Heart right ventricle (tissue), 16 donors: ENCODE measurements around the gene E2F8. TPM values are rescaled to one million over a fixed set of nuclear protein-coding genes. Genes with fewer than 3 reads are reported as not detected.
A peak's percentile ranks its signal among the peaks of the same experiment; 100 is the strongest.

ENCODE experiments used
- ATAC-seq, 8 donors: fragments of 200-7000 bp; cut with Tn5 transposase; one replicate each; pipeline ENCODE4 v1.9.1; 2020; ENCODE audit warnings: mild to moderate bottlenecking in 8 of 8, moderate library complexity in 8 of 8, moderate number of reproducible peaks in 1 of 8
- DNase-seq, 2 donors: peaks; one replicate each; pipeline ENCODE4 v3.0.0-alpha.2; 2020
- H3K27ac ChIP-seq, 10 donors: fragments of 200-600 bp; sonication (generic) in 2 of 10; one replicate each; pipeline versions ENCODE4 v1.5.0 to v1.8.0; 2020 to 2022; ENCODE audit warnings: mild to moderate bottlenecking in 3 of 10
- H3K27me3 ChIP-seq, 7 donors: fragments of 200-600 bp; one replicate each; pipeline ENCODE4 v1.8.0; 2021 to 2022; ENCODE audit warnings: mild to moderate bottlenecking in 2 of 7
- H3K36me3 ChIP-seq, 9 donors: fragments of 200-600 bp; sonication (generic) in 1 of 9; one replicate each; pipeline versions ENCODE4 v1.5.0 to v1.8.0; 2020 to 2022; ENCODE audit warnings: mild to moderate bottlenecking in 2 of 9
- H3K4me1 ChIP-seq, 9 donors: fragments of 200-600 bp; sonication (generic) in 1 of 9; one replicate each; pipeline versions ENCODE4 v1.5.0 to v1.8.0; 2020 to 2022; ENCODE audit warnings: mild to moderate bottlenecking in 4 of 9
- H3K4me3 ChIP-seq, 10 donors: fragments of 200-600 bp; sonication (generic) in 2 of 10; one replicate each; pipeline versions ENCODE4 v1.5.0 to v1.8.0; 2020 to 2022; ENCODE audit warnings: mild to moderate bottlenecking in 7 of 10, moderate library complexity in 2 of 10
- H3K9me3 ChIP-seq, 11 donors: fragments of 200-600 bp in 10 of 11; sonication (generic) in 2 of 11; one replicate each; pipeline versions ENCODE4 v1.5.0 to v1.8.0; 2013 to 2022; ENCODE audit warnings: mild to moderate bottlenecking in 2 of 11, control low read depth in 1 of 11, moderate library complexity in 1 of 11
- CTCF ChIP-seq, 9 donors: fragments of 200-600 bp; sonication (generic) in 2 of 9; IDR thresholded peaks; one replicate each; pipeline versions ENCODE4 v1.5.0 to v1.8.0; 2021 to 2022; ENCODE audit warnings: antibody characterized with exemption in 9 of 9, mild to moderate bottlenecking in 5 of 9, moderate library complexity in 1 of 9
- WGBS, 2 donors: extraction: QIAGEN DNeasy Blood & Tissue Kit; methylation state at CpG; one replicate each; pipeline ENCODE4 v1.1.7; 2013; ENCODE audit warnings: inconsistent platforms in 1 of 2; 5-methylcytosine and 5-hydroxymethylcytosine counted together
- intact Hi-C, 10 donors: fragments of 100-400 bp; cut with DNase I; formaldehyde crosslinking; loops; one replicate each; pipeline versions ENCODE4 v1.11.1 to v1.14.2; 2022
- polyA plus RNA-seq, 2 donors: library from polyadenylated mRNA; stranded (reverse); fragments of 200-250 nt; gene quantifications; one replicate each; pipeline ENCODE4 v1.2.3, GENCODE V29; 2013
- total RNA-seq, 10 donors: library from RNA; stranded (reverse); fragmentation: NEBNext Ultra II Directional in 3 of 10; extraction: Animal tissue kit (Norgen Biotek cat#: 25700) in 3 of 10; gene quantifications; one replicate each; pipeline versions ENCODE4 v1.2.1 to v1.2.4, GENCODE V29; 2021 to 2023
- donor health status: Arrhythmogenic right ventricular cardiomyopathy.
- donor health status: ischemic (EF 13 %, LVEDD 7.1; RV severe dilation, severe dysfunction).
- donor health status: healthy with polysubstance abuse.
- donor health status: DM: no; HTN: yes; CAD: no.
- donor health status: DM: no; HTN: no; CAD: no.
- donor health status: ischemic (EF 25% LVEDD 6.9; RV normal size, moderate dysfunction).
- donor health status: ischemic (EF 25% LVEDD 5.7; RV mildly dilated, moderate dysfunction).
- donor health status: healthy.
- donor health status: DM: yes; HTN: yes; CAD: no.
- donor health status: Ischemic cardiomyopathy.
- donor health status: ischemic (EF 35%, LVEDD 5.7; RV mildly dilated, moderate dysfunction).
- donor health status: nonischemic (EF 11% LVEDD 7.7; RV severe dilation, severe dysfunction).
- donor health status: DM: yes; HTN: yes; CAD: no.
- donor health status: PGD.
- donor health status: ischemic (EF 29% LVEDD 5.4; RV normal size, mild dysfunction).
- donor health status: nonischemic (EF 23%, LVEDD 6.1; RV moderate dilation, normal function).

Gene E2F8
- total and polyA plus RNA-seq, 12 donors = 0.73 to 5.0 (median 3.5) TPM

DNA sequence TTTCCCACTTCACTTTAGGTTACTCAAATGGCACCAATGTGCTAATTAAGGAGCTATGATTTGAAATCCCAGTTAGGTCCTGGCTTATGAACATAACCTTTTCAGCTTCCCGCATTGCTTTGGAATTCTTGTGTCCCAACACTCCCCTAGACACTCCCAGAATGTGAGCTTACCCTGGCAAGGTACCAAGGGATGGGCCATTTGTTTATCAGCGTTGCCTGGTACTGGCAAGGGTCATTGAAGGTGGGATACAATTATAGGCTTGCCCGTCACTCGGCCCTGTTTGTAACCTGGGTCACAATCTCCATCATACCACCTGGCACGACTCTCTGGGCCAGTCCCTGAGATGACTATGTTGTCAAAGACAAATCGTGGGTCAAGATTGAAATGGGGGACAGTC lies 44.3 kb downstream of the E2F8 start:
- H3K27ac ChIP-seq = peak overlapping the region; percentile 49 to 95 (median 74)
- H3K4me1 ChIP-seq = peaks cover 0 to 49% (median 17%) of the 10 kb centered on the region in 9 donors
- 43 to 67% methylated on average over 6 of the region's 6 CpGs for WGBS, 2 donors
- intact Hi-C loops = loop anchor here in 2 of 10 donors (5.0 kb wide), 1 partner anchor 46 kb away; the partner anchor contains the start of gene E2F8 (in 2 of the 2)
- peak; percentile 40 to 80 (median 68) for ATAC-seq
- no peaks in the 10 kb centered on the region for H3K27me3 ChIP-seq
- no peaks in the 10 kb centered on the region for H3K9me3 ChIP-seq
- peak; percentile 23 to 80 for DNase-seq
- peaks cover 0 to 12% (median 0%) of the 10 kb centered on the region in 9 donors for H3K36me3 ChIP-seq
- TF ChIP-seq CTCF (IDR thresholded peaks at IDR 0.05) = no peak
- H3K4me3 ChIP-seq = peak overlapping the region in 1 of 10 donors; percentile 15

GRCh38 chr11:19194620-19195308 lies 46.0 kb downstream of the E2F8 start:
- TF ChIP-seq CTCF (IDR thresholded peaks at IDR 0.05) = no peak
- Histone ChIP-seq H3K27me3 (no peaks in the 10 kb centered on the region), H3K4me3 (peak overlapping the region in 1 of 10 donors; percentile 3), H3K4me1 (peaks cover 0 to 66% (median 24%) of the 10 kb centered on the region in 9 donors), H3K27ac (peak overlapping the region in 8 of 10 donors; percentile 59 to 95 (median 77)), H3K36me3 (peaks cover 0 to 27% (median 12%) of the 10 kb centered on the region in 9 donors), H3K9me3 (no peaks in the 10 kb centered on the region)
- DNase-seq = no peak
- WGBS, 2 donors = 79 to 84% methylated on average over 4 of the region's 4 CpGs
- no peak for ATAC-seq
- intact Hi-C loops = loop anchor here in 2 of 10 donors (5.0 kb wide), 1 partner anchor 48 kb away; the partner anchor contains the start of gene E2F8 (in 2 of the 2)

GRCh38 chr11:19193916-19194315 lies 46.8 kb downstream of the E2F8 start:
- peak overlapping the region in 1 of 10 donors; percentile 3 for H3K4me3 ChIP-seq
- no peaks in the 10 kb centered on the region for H3K9me3 ChIP-seq
- H3K27ac ChIP-seq = peak overlapping the region; percentile 17 to 95 (median 74)
- peaks cover 0 to 36% (median 13%) of the 10 kb centered on the region in 9 donors for H3K36me3 ChIP-seq
- H3K4me1 ChIP-seq = peaks cover 0 to 66% (median 24%) of the 10 kb centered on the region in 9 donors
- ATAC-seq = peak in 3 of 8 donors; percentile 26 to 33 (median 31)
- no peak for TF ChIP-seq CTCF (IDR thresholded peaks at IDR 0.05)
- 44 to 51% methylated on average over 2 of the region's 2 CpGs for WGBS, 2 donors
- H3K27me3 ChIP-seq = no peaks in the 10 kb centered on the region
- intact Hi-C loops = no loop called here
- no peak for DNase-seq

DNA sequence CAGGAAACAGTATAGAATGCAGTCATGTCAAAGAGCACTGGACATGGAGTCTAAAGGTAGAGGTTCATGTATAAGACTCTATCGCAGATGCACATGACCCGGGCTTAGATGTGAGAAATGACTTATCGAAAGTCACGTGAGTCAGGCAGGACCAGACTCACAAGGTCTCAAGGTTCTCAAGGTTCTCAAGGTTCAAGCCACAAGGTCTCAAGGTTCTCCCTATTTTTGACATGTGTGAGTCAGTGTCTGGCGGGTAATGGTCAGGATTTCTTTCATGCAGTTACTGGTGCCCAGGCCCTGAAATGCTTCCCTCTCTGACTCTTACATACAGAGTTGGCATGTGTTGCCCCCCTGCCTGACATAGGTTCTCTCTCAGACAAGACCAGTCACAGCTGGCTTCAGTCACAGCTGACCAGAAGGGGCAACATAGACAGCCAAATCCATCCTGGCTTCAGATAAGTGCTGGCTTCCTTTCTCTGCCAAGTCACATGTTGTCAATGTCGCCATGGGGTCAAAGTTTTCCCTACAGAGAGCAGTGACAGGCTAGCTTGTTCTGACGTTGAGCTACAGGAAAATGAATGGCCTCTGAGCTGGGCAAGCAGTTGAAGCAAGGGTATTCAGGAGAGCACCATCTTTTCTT lies 49.1 kb downstream of the E2F8 start:
- H3K27ac ChIP-seq = peak overlapping the region in 9 of 10 donors; percentile 11 to 95 (median 74)
- no peaks in the 10 kb centered on the region for H3K9me3 ChIP-seq
- H3K4me1 ChIP-seq = peaks cover 0 to 80% (median 24%) of the 10 kb centered on the region in 9 donors
- H3K4me3 ChIP-seq = no peak overlapping the region
- ATAC-seq (peak; percentile 50 to 88 (median 72)), DNase-seq (peak in 1 of 2 donors; percentile 68)
- TF ChIP-seq CTCF (IDR thresholded peaks at IDR 0.05) = peak in 3 of 9 donors; percentile 19 to 33 (median 26)
- intact Hi-C loops = no loop called here
- no peaks in the 10 kb centered on the region for H3K27me3 ChIP-seq
- H3K36me3 ChIP-seq = peaks cover 0 to 54% (median 21%) of the 10 kb centered on the region in 9 donors
- WGBS, 2 donors = 40 to 56% methylated on average over 7 of the region's 7 CpGs
